ENCODE data around the gene PLEKHG7. TPM values are rescaled to one million over a fixed set of nuclear protein-coding genes. Genes with fewer than 3 reads are reported as not detected.

The PLEKHG7 gene
- total and polyA plus RNA-seq, 10 of the 15 experiments (the other 5 are each of a cell fraction or from before 2014, with no cell fraction given) = 0.16 to 1.3 (median 0.65) TPM; not detected in 1

- no peak for TF ChIP-seq BCLAF1 (IDR thresholded peaks at IDR 0.05)
- TF ChIP-seq, protein P1, sequence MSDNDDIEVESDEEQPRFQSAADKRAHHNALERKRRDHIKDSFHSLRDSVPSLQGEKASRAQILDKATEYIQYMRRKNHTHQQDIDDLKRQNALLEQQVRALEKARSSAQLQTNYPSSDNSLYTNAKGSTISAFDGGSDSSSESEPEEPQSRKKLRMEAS (IDR thresholded peaks at IDR 0.05; ENCODE audit: low read depth, low read length) = no peak
- TF ChIP-seq ASH2L (IDR thresholded peaks at IDR 0.05; ENCODE audit: borderline replicate concordance, low read depth) = no peak
- TF ChIP-seq, protein P2, sequence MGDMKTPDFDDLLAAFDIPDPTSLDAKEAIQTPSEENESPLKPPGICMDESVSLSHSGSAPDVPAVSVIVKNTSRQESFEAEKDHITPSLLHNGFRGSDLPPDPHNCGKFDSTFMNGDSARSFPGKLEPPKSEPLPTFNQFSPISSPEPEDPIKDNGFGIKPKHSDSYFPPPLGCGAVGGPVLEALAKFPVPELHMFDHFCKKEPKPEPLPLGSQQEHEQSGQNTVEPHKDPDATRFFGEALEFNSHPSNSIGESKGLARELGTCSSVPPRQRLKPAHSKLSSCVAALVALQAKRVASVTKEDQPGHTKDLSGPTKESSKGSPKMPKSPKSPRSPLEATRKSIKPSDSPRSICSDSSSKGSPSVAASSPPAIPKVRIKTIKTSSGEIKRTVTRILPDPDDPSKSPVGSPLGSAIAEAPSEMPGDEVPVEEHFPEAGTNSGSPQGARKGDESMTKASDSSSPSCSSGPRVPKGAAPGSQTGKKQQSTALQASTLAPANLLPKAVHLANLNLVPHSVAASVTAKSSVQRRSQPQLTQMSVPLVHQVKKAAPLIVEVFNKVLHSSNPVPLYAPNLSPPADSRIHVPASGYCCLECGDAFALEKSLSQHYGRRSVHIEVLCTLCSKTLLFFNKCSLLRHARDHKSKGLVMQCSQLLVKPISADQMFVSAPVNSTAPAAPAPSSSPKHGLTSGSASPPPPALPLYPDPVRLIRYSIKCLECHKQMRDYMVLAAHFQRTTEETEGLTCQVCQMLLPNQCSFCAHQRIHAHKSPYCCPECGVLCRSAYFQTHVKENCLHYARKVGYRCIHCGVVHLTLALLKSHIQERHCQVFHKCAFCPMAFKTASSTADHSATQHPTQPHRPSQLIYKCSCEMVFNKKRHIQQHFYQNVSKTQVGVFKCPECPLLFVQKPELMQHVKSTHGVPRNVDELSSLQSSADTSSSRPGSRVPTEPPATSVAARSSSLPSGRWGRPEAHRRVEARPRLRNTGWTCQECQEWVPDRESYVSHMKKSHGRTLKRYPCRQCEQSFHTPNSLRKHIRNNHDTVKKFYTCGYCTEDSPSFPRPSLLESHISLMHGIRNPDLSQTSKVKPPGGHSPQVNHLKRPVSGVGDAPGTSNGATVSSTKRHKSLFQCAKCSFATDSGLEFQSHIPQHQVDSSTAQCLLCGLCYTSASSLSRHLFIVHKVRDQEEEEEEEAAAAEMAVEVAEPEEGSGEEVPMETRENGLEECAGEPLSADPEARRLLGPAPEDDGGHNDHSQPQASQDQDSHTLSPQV (IDR thresholded peaks at IDR 0.05) = 0 out of 2 replicates have a peak, but pooled peaks have one; percentile 27
- TF ChIP-seq CREM (IDR thresholded peaks at IDR 0.05; ENCODE audit: low read depth) = peak; percentile 39; the same call in 1 of the 2 replicates
- TF ChIP-seq PAX5 (IDR thresholded peaks at IDR 0.05; ENCODE audit: borderline replicate concordance, low read depth, low read length) = no peak
- TF ChIP-seq RB1 (IDR thresholded peaks at IDR 0.05; ENCODE audit: borderline replicate concordance) = no peak
- TF ChIP-seq SP1 (IDR thresholded peaks at IDR 0.05; ENCODE audit: low read depth, low read length) = no peak
- TF ChIP-seq TBL1XR1 (IDR thresholded peaks at IDR 0.05; ENCODE audit: low read depth, low read length) = no peak
- TF ChIP-seq, protein P3, sequence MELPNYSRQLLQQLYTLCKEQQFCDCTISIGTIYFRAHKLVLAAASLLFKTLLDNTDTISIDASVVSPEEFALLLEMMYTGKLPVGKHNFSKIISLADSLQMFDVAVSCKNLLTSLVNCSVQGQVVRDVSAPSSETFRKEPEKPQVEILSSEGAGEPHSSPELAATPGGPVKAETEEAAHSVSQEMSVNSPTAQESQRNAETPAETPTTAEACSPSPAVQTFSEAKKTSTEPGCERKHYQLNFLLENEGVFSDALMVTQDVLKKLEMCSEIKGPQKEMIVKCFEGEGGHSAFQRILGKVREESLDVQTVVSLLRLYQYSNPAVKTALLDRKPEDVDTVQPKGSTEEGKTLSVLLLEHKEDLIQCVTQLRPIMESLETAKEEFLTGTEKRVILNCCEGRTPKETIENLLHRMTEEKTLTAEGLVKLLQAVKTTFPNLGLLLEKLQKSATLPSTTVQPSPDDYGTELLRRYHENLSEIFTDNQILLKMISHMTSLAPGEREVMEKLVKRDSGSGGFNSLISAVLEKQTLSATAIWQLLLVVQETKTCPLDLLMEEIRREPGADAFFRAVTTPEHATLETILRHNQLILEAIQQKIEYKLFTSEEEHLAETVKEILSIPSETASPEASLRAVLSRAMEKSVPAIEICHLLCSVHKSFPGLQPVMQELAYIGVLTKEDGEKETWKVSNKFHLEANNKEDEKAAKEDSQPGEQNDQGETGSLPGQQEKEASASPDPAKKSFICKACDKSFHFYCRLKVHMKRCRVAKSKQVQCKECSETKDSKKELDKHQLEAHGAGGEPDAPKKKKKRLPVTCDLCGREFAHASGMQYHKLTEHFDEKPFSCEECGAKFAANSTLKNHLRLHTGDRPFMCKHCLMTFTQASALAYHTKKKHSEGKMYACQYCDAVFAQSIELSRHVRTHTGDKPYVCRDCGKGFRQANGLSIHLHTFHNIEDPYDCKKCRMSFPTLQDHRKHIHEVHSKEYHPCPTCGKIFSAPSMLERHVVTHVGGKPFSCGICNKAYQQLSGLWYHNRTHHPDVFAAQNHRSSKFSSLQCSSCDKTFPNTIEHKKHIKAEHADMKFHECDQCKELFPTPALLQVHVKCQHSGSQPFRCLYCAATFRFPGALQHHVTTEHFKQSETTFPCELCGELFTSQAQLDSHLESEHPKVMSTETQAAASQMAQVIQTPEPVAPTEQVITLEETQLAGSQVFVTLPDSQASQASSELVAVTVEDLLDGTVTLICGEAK (IDR thresholded peaks at IDR 0.05; ENCODE audit: borderline replicate concordance) = no peak
- peak; percentile 19; the same call in 1 of the 2 replicates for TF ChIP-seq RELB (IDR thresholded peaks at IDR 0.05; ENCODE audit: low read depth)
- TF ChIP-seq PRDM15 (CRISPR knock-in tag; IDR thresholded peaks at IDR 0.05) = no peak
These were observed 107.6 kb downstream of the PLEKHG7 start (continued) for GRCh38 chr12:92810370-92810769.
